ENCODE results near the gene HIVEP3.

The HIVEP3 gene

GRCh38 chr1:41849211-41849759, 69.4 kb downstream of the HIVEP3 start:
- H4K20me1 ChIP-seq (ENCODE audit: insufficient read depth, low read length, poor library complexity, severe bottlenecking), result no peaks in the 10 kb centered on the region
- H3K4me2 ChIP-seq (ENCODE audit: low read depth, low read length, poor library complexity, severe bottlenecking), result no peak overlapping the region
- H3K9me3 ChIP-seq (ENCODE audit: insufficient read depth, low read depth, low read length), result no peaks in the 10 kb centered on the region
- H3F3A ChIP-seq (ENCODE audit: low read depth), result no peaks in the 10 kb centered on the region
- H3K4me1 ChIP-seq (ENCODE audit: insufficient read depth, low read length, poor library complexity, severe bottlenecking), result peaks cover 9% of the 10 kb centered on the region
- no peaks in the 10 kb centered on the region for H3K9me2 ChIP-seq (replicated peaks; ENCODE audit: low read depth, low read length)
- no peaks in the 10 kb centered on the region for H3K79me2 ChIP-seq (ENCODE audit: insufficient read depth, low read length)
- no peak overlapping the region for H2AFZ ChIP-seq (ENCODE audit: low read length)
- H3K27me3 ChIP-seq (ENCODE audit: insufficient read depth, low read length, poor library complexity, severe bottlenecking), result no peaks in the 10 kb centered on the region
- H3K4me3 ChIP-seq (ENCODE audit: low read length, poor library complexity, severe bottlenecking), result no peak overlapping the region
- no peak overlapping the region for H3K9ac ChIP-seq (ENCODE audit: low read depth, low read length, poor library complexity, severe bottlenecking)
- TF ChIP-seq CTCF (conservative IDR thresholded peaks at IDR 0.05; ENCODE audit: low read length) (no peak), EZH2phosphoT487 (IDR thresholded peaks at IDR 0.05; ENCODE audit: borderline replicate concordance) (no peak)
- no peaks in the 10 kb centered on the region for H3K36me3 ChIP-seq (ENCODE audit: insufficient read depth, low read length)

GRCh38 chr1:41848216-41848952, 70.3 kb downstream of the HIVEP3 start:
- no peaks in the 10 kb centered on the region for H3K9me2 ChIP-seq (replicated peaks; ENCODE audit: low read depth, low read length)
- no peak overlapping the region for H2AFZ ChIP-seq (ENCODE audit: low read length)
- no peaks in the 10 kb centered on the region for H3K9me3 ChIP-seq (ENCODE audit: insufficient read depth, low read depth, low read length)
- no peaks in the 10 kb centered on the region for H3K79me2 ChIP-seq (ENCODE audit: insufficient read depth, low read length)
- no peak overlapping the region for H3K4me2 ChIP-seq (ENCODE audit: low read depth, low read length, poor library complexity, severe bottlenecking)
- TF ChIP-seq EZH2phosphoT487 (IDR thresholded peaks at IDR 0.05; ENCODE audit: borderline replicate concordance) (no peak), CTCF (conservative IDR thresholded peaks at IDR 0.05; ENCODE audit: low read length) (no peak)
- H3K4me1 ChIP-seq (ENCODE audit: insufficient read depth, low read length, poor library complexity, severe bottlenecking), result peaks cover 14% of the 10 kb centered on the region
- no peaks in the 10 kb centered on the region for H3F3A ChIP-seq (ENCODE audit: low read depth)
- no peak overlapping the region for H3K9ac ChIP-seq (ENCODE audit: low read depth, low read length, poor library complexity, severe bottlenecking)
- H4K20me1 ChIP-seq (ENCODE audit: insufficient read depth, low read length, poor library complexity, severe bottlenecking), result no peaks in the 10 kb centered on the region
- no peak overlapping the region for H3K4me3 ChIP-seq (ENCODE audit: low read length, poor library complexity, severe bottlenecking)
- H3K27me3 ChIP-seq (ENCODE audit: insufficient read depth, low read length, poor library complexity, severe bottlenecking), result no peaks in the 10 kb centered on the region
- H3K36me3 ChIP-seq (ENCODE audit: insufficient read depth, low read length), result no peaks in the 10 kb centered on the region

- no peaks in the 10 kb centered on the region for H4K20me1 ChIP-seq (ENCODE audit: insufficient read depth, low read length, poor library complexity, severe bottlenecking)
- no peak overlapping the region for H3K9ac ChIP-seq (ENCODE audit: low read depth, low read length, poor library complexity, severe bottlenecking)
- H3K9me2 ChIP-seq (replicated peaks; ENCODE audit: low read depth, low read length), result no peaks in the 10 kb centered on the region
- no peaks in the 10 kb centered on the region for H3K79me2 ChIP-seq (ENCODE audit: insufficient read depth, low read length)
- H3F3A ChIP-seq (ENCODE audit: low read depth), result no peaks in the 10 kb centered on the region
- no peaks in the 10 kb centered on the region for H3K27me3 ChIP-seq (ENCODE audit: insufficient read depth, low read length, poor library complexity, severe bottlenecking)
- TF ChIP-seq CTCF (conservative IDR thresholded peaks at IDR 0.05; ENCODE audit: low read length), result no peak
- no peak for TF ChIP-seq EZH2phosphoT487 (IDR thresholded peaks at IDR 0.05; ENCODE audit: borderline replicate concordance)
- H3K4me3 ChIP-seq (ENCODE audit: low read length, poor library complexity, severe bottlenecking), result no peak overlapping the region
- H3K9me3 ChIP-seq (ENCODE audit: insufficient read depth, low read depth, low read length), result no peaks in the 10 kb centered on the region
- H3K4me2 ChIP-seq (ENCODE audit: low read depth, low read length, poor library complexity, severe bottlenecking), result no peak overlapping the region
- no peaks in the 10 kb centered on the region for H3K36me3 ChIP-seq (ENCODE audit: insufficient read depth, low read length)
- peaks cover 14% of the 10 kb centered on the region for H3K4me1 ChIP-seq (ENCODE audit: insufficient read depth, low read length, poor library complexity, severe bottlenecking)
- no peak overlapping the region for H2AFZ ChIP-seq (ENCODE audit: low read length)
Measured at GRCh38 chr1:41847733-41848132, 71.0 kb downstream of the HIVEP3 start.

All from Loucy (cell line).